Astrocyte of the spinal cord (primary cell): ENCODE measurements around the gene TFDP3.

ENCODE experiments used
- DNase-seq: peaks from one replicate; pipeline ENCODE4 v3.0.0; 2011; ENCODE audit warnings: low read depth, low spot score
- H3K4me3 ChIP-seq: 2 replicates; pipeline ENCODE4 v1.5.1; 2011; ENCODE audit warnings: low read depth, mild to moderate bottlenecking, low read length, moderate library complexity
- CTCF ChIP-seq: IDR thresholded peaks from 2 replicates; pipeline ENCODE4 v1.5.1; 2012; ENCODE audit warnings: low read depth, mild to moderate bottlenecking, low read length, inconsistent platforms
- in situ Hi-C: cut with HindIII; loops from 2 replicates; pipeline ENCODE4 v1.10.0; 2017; ENCODE audit warnings: low sequenced_read_pairs

Gene TFDP3

GRCh38 chrX:133218329-133218728, at the start of gene TFDP3:
Gene TFDP3, minus strand, starts transcription at chrX:133218354. Its CDS starts 95 bp downstream, at chrX:133218259.
- no peak within 1 kb of the TSS for H3K4me3 ChIP-seq
- DNase-seq = no peak
- in situ Hi-C loops = no loop called here
- no peak for TF ChIP-seq CTCF

- TF ChIP-seq CTCF = no peak
- DNase-seq = no peak
- H3K4me3 ChIP-seq = no peak overlapping the region
- in situ Hi-C loops = no loop called here
These were observed 49.5 kb upstream of the TFDP3 start for GRCh38 chrX:133267621-133268020.

GRCh38 chrX:133265331-133265730, 47.2 kb upstream of the TFDP3 start:
- in situ Hi-C loops = no loop called here
- H3K4me3 ChIP-seq = no peak overlapping the region
- TF ChIP-seq CTCF = no peak
- DNase-seq = peak; percentile 15

GRCh38 chrX:133258481-133258880, 40.3 kb upstream of the TFDP3 start:
- in situ Hi-C loops = no loop called here
- TF ChIP-seq CTCF = no peak
- no peak overlapping the region for H3K4me3 ChIP-seq
- DNase-seq = peak; percentile 62

GRCh38 chrX:133254666-133255065, 36.5 kb upstream of the TFDP3 start:
- no peak overlapping the region for H3K4me3 ChIP-seq
- no peak for TF ChIP-seq CTCF
- peak; percentile 45 for DNase-seq
- in situ Hi-C loops = no loop called here

GRCh38 chrX:133251204-133251603, 33.0 kb upstream of the TFDP3 start:
- DNase-seq = no peak
- H3K4me3 ChIP-seq = no peak overlapping the region
- TF ChIP-seq CTCF = no peak
- in situ Hi-C loops = no loop called here
